Right atrium auricular region (tissue), 2 donors: ENCODE results near the gene RNPEPL1. TPM values are rescaled to one million over a fixed set of nuclear protein-coding genes. Genes with fewer than 3 reads are reported as not detected.
A peak's percentile ranks its signal among the peaks of the same experiment; 100 is the strongest.

ENCODE experiments used
- DNase-seq: peaks from one replicate; pipeline ENCODE4 v3.0.0-alpha.2; 2019; ENCODE audit warnings: low spot score
- H3K27ac ChIP-seq, 2 donors: fragments of 200-600 bp; sonication (generic); 1 replicate in 1 of 2; 2 replicates in 1 of 2; pipeline ENCODE4 v1.5.1; 2016 to 2019
- H3K27me3 ChIP-seq, 2 donors: fragments of 200-600 bp; sonication (generic); one replicate each; pipeline versions ENCODE4 v1.5.1 to v1.6.0; 2017 to 2019
- H3K36me3 ChIP-seq: fragments of 200-600 bp; sonication (generic); one replicate; pipeline ENCODE4 v1.5.1; 2016
- H3K4me1 ChIP-seq, 2 donors: fragments of 200-600 bp; sonication (generic); one replicate each; pipeline versions ENCODE4 v1.5.1 to v1.6.0; 2017 to 2019
- H3K4me3 ChIP-seq, 2 donors: fragments of 200-600 bp; sonication (generic); 1 replicate in 1 of 2; 2 replicates in 1 of 2; pipeline ENCODE4 v1.5.1; 2017 to 2019; ENCODE audit warnings: mild to moderate bottlenecking in 1 of 2, moderate library complexity in 1 of 2
- H3K9me3 ChIP-seq, 2 donors: fragments of 200-600 bp; sonication (generic); one replicate each; pipeline ENCODE4 v1.5.1; 2019
- total RNA-seq, 2 donors: library from RNA; depleted of rRNA; stranded (reverse); fragments of >200 nt; gene quantifications; one replicate each; pipeline ENCODE4 v1.1.0, GENCODE V29; 2016
- TF ChIP-seq, protein P1 (sequence below), 2 donors: fragments of 200-600 bp; sonication (generic); IDR thresholded peaks; one replicate each; pipeline ENCODE4 v1.5.1; 2019; ENCODE audit warnings: antibody characterized with exemption in 2 of 2

RNPEPL1 gene, protein sequence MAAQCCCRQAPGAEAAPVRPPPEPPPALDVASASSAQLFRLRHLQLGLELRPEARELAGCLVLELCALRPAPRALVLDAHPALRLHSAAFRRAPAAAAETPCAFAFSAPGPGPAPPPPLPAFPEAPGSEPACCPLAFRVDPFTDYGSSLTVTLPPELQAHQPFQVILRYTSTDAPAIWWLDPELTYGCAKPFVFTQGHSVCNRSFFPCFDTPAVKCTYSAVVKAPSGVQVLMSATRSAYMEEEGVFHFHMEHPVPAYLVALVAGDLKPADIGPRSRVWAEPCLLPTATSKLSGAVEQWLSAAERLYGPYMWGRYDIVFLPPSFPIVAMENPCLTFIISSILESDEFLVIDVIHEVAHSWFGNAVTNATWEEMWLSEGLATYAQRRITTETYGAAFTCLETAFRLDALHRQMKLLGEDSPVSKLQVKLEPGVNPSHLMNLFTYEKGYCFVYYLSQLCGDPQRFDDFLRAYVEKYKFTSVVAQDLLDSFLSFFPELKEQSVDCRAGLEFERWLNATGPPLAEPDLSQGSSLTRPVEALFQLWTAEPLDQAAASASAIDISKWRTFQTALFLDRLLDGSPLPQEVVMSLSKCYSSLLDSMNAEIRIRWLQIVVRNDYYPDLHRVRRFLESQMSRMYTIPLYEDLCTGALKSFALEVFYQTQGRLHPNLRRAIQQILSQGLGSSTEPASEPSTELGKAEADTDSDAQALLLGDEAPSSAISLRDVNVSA
- total RNA-seq = 10 to 100 TPM; 62.0 to 76.3 TPM

DNA sequence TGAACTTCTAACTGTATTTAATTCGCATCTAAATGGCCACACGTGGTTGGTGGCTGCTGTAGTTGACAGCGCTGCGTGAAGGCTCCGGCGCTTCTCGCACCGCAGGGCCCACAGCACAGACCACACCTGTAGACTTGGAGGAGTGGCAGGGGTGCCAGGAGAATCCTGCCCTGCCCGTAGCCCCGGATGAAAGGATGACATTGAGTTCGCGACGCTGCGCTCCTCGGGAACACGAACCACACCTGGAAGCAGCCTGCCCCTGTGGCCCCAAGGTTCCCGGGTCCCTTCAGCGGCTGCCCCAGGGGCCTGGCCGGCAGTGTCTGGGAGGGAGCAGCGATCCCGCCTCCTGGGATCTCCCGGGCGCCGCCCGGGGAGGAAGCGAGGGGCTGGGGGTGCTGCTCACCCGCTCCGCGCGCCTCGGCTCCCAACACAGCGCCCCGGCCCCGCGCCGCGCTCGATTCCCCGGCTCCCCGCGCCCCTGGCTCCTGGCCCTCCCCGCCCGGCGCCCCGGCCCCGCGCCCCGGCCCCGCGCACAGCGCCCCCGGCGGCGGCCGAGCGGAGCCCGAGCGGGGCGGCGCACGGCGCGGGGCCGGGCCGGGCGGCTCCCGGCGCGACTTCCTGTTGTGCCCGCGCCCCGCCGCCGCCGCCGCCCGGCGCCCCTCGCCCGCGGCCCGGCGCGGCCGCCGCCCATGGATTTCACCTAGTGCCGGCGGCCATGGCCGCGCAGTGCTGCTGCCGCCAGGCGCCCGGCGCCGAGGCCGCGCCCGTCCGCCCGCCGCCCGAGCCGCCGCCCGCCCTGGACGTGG is at the start of gene RNPEPL1:
Gene RNPEPL1, plus strand, starts transcription at position 613 of the 806 bp plus-strand sequence. Its CDS starts 103 bp downstream, at position 716.
- H3K27ac ChIP-seq = peak within 1 kb of the TSS; percentile 92 to 95
- no peak for DNase-seq
- H3K4me1 ChIP-seq = peaks cover 0 to 55% of the 10 kb centered on the region in 2 donors

GRCh38 chr2:240518981-240519380 is 49.3 kb upstream of the RNPEPL1 start:
- Histone ChIP-seq H3K4me1 (peaks cover 0 to 17% of the 10 kb centered on the region in 2 donors), H3K36me3 (peaks cover 9% of the 10 kb centered on the region), H3K27me3 (no peaks in the 10 kb centered on the region), H3K27ac (no peak overlapping the region), H3K4me3 (no peak overlapping the region), H3K9me3 (no peaks in the 10 kb centered on the region)
- no peak for DNase-seq
- TF ChIP-seq, protein P1, sequence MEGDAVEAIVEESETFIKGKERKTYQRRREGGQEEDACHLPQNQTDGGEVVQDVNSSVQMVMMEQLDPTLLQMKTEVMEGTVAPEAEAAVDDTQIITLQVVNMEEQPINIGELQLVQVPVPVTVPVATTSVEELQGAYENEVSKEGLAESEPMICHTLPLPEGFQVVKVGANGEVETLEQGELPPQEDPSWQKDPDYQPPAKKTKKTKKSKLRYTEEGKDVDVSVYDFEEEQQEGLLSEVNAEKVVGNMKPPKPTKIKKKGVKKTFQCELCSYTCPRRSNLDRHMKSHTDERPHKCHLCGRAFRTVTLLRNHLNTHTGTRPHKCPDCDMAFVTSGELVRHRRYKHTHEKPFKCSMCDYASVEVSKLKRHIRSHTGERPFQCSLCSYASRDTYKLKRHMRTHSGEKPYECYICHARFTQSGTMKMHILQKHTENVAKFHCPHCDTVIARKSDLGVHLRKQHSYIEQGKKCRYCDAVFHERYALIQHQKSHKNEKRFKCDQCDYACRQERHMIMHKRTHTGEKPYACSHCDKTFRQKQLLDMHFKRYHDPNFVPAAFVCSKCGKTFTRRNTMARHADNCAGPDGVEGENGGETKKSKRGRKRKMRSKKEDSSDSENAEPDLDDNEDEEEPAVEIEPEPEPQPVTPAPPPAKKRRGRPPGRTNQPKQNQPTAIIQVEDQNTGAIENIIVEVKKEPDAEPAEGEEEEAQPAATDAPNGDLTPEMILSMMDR (IDR thresholded peaks at IDR 0.05) = no peak

More for the DNA sequence above, at the start of gene RNPEPL1:
- no peaks in the 10 kb centered on the region for H3K27me3 ChIP-seq
- no peaks in the 10 kb centered on the region for H3K9me3 ChIP-seq
- TF ChIP-seq, protein P1 (IDR thresholded peaks at IDR 0.05) = no peak
- H3K36me3 ChIP-seq = peaks cover 5% of the 10 kb centered on the region
- peak within 1 kb of the TSS; percentile 81 for H3K4me3 ChIP-seq

DNA sequence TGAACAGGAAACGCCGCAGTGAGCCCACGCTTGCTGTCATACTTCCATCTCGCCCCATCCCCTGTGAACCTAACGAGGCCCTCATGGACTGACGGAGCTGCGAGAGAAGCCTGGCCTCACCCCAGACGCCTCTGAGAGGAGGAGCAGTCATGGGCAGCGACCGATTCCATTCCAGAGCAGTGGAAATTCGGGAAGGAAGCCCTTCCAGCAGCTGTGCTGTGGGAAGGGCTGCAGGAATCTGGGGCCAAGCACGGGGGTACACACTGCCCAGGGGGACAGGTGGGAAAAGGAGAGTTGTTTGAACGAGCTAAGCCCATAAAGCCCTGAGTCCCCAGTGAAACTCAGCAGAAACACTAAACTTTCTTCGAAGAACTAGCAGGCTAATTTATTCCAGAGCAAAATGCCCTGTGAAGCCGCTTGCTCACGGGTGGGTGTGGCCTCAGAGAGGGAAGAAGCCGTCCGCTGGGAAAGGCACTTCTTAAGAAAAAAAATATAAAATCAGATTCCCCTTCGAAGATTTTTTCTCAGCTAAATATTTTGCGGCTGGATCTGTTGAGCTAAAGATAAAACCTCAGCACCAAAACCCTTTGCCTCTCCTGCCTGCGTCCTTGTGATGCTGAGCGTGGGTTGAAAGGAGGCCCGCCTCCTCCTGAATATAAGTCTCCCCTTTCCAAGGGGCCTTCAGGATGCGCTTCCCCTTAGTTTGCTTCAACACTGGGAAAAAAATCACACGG is 48.7 kb upstream of the RNPEPL1 start:
- H3K27me3 ChIP-seq = no peaks in the 10 kb centered on the region
- no peak overlapping the region for H3K27ac ChIP-seq
- peaks cover 9% of the 10 kb centered on the region for H3K36me3 ChIP-seq
- peak overlapping the region in 1 of 2 donors; percentile 6 for H3K4me3 ChIP-seq
- no peaks in the 10 kb centered on the region for H3K9me3 ChIP-seq
- H3K4me1 ChIP-seq = peaks cover 0 to 13% of the 10 kb centered on the region in 2 donors
- DNase-seq = no peak
- TF ChIP-seq, protein P1 (IDR thresholded peaks at IDR 0.05) = no peak

DNA sequence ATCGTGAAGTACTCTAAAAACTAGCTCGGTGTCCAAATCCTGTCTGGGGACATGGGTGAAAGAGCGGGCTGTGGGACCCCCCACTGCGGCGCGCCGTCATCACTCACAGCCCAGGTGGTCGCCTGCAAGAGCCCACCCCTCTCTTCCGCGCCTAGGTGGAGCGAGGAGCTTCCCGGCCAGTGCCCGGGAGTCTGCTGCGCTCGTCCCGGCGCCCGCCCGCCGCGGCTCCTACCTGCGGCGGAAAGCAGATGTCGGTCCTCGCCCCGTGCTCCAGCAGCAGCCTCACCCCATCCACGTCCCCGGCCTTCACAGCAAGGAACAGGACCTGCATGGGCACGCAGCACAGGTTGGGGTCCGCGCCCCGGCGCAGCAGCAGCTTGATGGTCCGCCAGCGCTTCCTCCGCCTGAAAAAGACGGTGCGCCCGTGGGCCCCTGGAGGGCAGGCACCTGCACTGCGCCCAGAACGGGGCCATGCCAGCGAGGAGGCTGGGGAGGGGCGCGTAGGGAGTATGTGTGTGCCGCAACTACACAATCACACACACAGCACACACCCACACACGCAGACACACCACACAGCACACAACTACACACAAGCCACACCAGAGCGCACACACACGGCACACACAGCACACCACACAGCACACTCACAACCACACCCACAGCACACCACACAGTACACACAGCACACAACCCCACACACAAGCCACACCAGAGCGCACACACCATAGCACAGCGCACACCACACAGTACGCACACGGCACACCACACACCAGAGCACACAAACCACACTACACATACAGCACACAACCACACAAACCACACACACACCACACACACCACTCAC is 47.9 kb upstream of the RNPEPL1 start:
- TF ChIP-seq, protein P1 (IDR thresholded peaks at IDR 0.05) = no peak
- Histone ChIP-seq H3K4me3 (peak overlapping the region in 1 of 2 donors; percentile 6), H3K4me1 (peaks cover 0 to 13% of the 10 kb centered on the region in 2 donors), H3K27me3 (no peaks in the 10 kb centered on the region), H3K36me3 (peaks cover 9% of the 10 kb centered on the region), H3K27ac (no peak overlapping the region), H3K9me3 (no peaks in the 10 kb centered on the region)
- DNase-seq = no peak
